ENCODE results near the gene KIF25.

DNA sequence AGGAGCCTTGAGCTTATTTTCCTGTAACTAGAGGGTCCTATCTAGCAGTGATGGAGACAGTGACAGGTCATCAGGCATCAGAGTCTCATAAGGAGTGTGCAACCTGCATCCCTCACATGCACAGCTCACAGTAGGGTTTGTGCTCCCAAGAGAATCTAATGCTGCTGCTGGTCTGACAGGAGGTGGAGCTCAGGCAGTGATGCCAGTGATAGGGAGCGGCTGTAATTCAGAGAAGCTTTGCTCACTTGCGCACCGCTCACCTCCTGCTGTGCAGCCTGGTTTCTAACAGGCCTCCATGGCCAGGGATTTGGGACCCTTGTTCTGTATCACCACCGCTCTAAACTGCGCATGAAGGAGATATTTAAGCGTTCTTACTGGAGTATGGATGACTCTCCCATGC, 5.3 kb downstream of the KIF25 start:
- TF ChIP-seq, protein P1, sequence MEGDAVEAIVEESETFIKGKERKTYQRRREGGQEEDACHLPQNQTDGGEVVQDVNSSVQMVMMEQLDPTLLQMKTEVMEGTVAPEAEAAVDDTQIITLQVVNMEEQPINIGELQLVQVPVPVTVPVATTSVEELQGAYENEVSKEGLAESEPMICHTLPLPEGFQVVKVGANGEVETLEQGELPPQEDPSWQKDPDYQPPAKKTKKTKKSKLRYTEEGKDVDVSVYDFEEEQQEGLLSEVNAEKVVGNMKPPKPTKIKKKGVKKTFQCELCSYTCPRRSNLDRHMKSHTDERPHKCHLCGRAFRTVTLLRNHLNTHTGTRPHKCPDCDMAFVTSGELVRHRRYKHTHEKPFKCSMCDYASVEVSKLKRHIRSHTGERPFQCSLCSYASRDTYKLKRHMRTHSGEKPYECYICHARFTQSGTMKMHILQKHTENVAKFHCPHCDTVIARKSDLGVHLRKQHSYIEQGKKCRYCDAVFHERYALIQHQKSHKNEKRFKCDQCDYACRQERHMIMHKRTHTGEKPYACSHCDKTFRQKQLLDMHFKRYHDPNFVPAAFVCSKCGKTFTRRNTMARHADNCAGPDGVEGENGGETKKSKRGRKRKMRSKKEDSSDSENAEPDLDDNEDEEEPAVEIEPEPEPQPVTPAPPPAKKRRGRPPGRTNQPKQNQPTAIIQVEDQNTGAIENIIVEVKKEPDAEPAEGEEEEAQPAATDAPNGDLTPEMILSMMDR (IDR thresholded peaks at IDR 0.05): no peak
- no peak for TF ChIP-seq POLR2A (IDR thresholded peaks at IDR 0.05)
